Thyroid gland (tissue), 4 donors: ENCODE data around the gene ITPR2. TPM values are rescaled to one million over a fixed set of nuclear protein-coding genes. Genes with fewer than 3 reads are reported as not detected.

Experiments used
- DNase-seq, 2 donors: peaks; one replicate each; pipeline ENCODE4 v3.0.0-alpha.2; 2019
- H3K27ac ChIP-seq, 3 donors: fragments of 200-600 bp; sonication (generic); 1 replicate in 2 of 3; 2 replicates in 1 of 3; pipeline ENCODE4 v1.5.1; 2016 to 2019; ENCODE audit warnings: mild to moderate bottlenecking in 1 of 3, moderate library complexity in 1 of 3
- H3K27me3 ChIP-seq: fragments of 200-600 bp; sonication (generic); one replicate; pipeline ENCODE4 v1.5.1; 2019
- H3K36me3 ChIP-seq, 2 donors: fragments of 200-600 bp; sonication (generic); one replicate each; pipeline ENCODE4 v1.5.1; 2016 to 2019
- H3K4me1 ChIP-seq, 2 donors: fragments of 200-600 bp; sonication (generic); one replicate each; pipeline ENCODE4 v1.5.1; 2017 to 2019
- H3K4me3 ChIP-seq, 3 donors: fragments of 200-600 bp; sonication (generic); replicated peaks in 1 of 3; 1 replicate in 2 of 3; 2 replicates in 1 of 3; pipeline ENCODE4 v1.5.1; 2016; ENCODE audit warnings: mild to moderate bottlenecking in 1 of 3
- H3K9me3 ChIP-seq: fragments of 200-600 bp; sonication (generic); one replicate; pipeline ENCODE4 v1.5.1; 2017
- POLR2A ChIP-seq, 2 donors: fragments of 450-650 bp; IDR thresholded peaks; one replicate each; pipeline ENCODE4 v1.6.1; 2017; ENCODE audit warnings: antibody characterized with exemption in 2 of 2, mild to moderate bottlenecking in 2 of 2, moderate library complexity in 1 of 2
- WGBS, 2 donors: methylation state at CpG; one replicate each; pipeline ENCODE4 v1.1.5; 2017; 5-methylcytosine and 5-hydroxymethylcytosine counted together
- intact Hi-C: fragments of 100-400 bp; cut with DNase I; formaldehyde crosslinking; loops from one replicate; pipeline ENCODE4 v1.15.1; 2023
- total RNA-seq, 4 donors: library from RNA; depleted of rRNA; stranded (reverse); fragments of >200 nt; gene quantifications; one replicate each; pipeline ENCODE4 v1.2.3, GENCODE V29; 2016
- TF ChIP-seq, protein P1 (sequence below), 6 experiments: fragments of 200-600 bp in 3 of 6; fragments of 450-650 bp in 3 of 6; sonication (generic) in 3 of 6; IDR thresholded peaks; one replicate each; pipeline ENCODE4 v1.5.1; 2016 to 2019; ENCODE audit warnings: antibody characterized with exemption in 6 of 6, mild to moderate bottlenecking in 2 of 6, inconsistent platforms in 1 of 6, moderate library complexity in 1 of 6

ITPR2 gene
- total RNA-seq, 4 donors from 2014 or later = 24.4 to 39.7 (median 33.7) TPM

DNA sequence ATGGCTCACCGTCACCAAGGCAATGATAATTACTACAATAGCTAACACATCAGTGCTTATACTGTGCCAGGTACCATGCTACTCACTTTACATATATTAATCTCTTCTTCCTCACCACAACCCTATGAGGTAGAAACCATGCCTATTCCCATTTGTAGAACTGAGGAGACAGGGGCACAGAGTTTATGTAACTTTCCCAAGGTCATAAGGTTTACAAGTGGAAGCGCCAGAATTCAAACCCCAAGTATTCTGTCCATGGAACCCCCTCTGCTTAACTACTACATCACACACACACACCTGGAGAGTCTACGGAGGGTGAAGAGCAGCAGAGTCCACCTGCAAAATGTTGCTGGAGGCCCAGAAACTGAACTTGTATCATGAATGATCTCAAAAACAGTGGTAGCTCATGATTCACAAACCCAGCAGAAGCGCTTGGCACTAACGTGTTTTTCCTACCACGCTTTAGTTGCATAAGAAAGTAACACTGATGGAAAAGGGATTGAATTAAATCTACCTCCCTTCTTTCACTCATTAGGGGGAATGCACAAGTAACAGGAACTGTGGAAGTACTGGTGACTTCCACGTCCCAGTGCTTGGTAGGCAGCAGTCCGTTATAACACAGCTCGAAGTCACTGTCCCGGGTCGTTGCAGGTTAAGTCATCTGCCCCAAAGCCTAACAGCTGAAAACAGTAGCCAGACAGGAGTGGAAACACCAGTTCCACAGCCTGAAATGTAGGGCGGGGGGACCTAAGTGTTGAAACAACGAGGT is 2.0 kb downstream of the ITPR2 start:
- Histone ChIP-seq H3K27ac (no peak overlapping the region), H3K27me3 (no peaks in the 10 kb centered on the region), H3K36me3 (no peaks in the 10 kb centered on the region), H3K4me3 (no peak overlapping the region), H3K4me1 (peaks cover 4 to 5% of the 10 kb centered on the region in 2 donors), H3K9me3 (no peaks in the 10 kb centered on the region)
- intact Hi-C loops = loop anchor here (10.0 kb wide), 1 partner anchor 54 kb away; no protein-coding TSS in a partner anchor
- no peak for DNase-seq
- WGBS, 2 donors = 85 to 88% methylated on average over 13 of the region's 13 CpGs
- TF ChIP-seq, protein P1, sequence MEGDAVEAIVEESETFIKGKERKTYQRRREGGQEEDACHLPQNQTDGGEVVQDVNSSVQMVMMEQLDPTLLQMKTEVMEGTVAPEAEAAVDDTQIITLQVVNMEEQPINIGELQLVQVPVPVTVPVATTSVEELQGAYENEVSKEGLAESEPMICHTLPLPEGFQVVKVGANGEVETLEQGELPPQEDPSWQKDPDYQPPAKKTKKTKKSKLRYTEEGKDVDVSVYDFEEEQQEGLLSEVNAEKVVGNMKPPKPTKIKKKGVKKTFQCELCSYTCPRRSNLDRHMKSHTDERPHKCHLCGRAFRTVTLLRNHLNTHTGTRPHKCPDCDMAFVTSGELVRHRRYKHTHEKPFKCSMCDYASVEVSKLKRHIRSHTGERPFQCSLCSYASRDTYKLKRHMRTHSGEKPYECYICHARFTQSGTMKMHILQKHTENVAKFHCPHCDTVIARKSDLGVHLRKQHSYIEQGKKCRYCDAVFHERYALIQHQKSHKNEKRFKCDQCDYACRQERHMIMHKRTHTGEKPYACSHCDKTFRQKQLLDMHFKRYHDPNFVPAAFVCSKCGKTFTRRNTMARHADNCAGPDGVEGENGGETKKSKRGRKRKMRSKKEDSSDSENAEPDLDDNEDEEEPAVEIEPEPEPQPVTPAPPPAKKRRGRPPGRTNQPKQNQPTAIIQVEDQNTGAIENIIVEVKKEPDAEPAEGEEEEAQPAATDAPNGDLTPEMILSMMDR (IDR thresholded peaks at IDR 0.05) = no peak
- no peak for TF ChIP-seq POLR2A (IDR thresholded peaks at IDR 0.05)

GRCh38 chr12:26830363-26830762 is 2.6 kb downstream of the ITPR2 start:
- H3K27ac ChIP-seq = no peak overlapping the region
- intact Hi-C loops = loop anchor here (10.0 kb wide), 1 partner anchor 54 kb away; no protein-coding TSS in a partner anchor
- no peak overlapping the region for H3K4me3 ChIP-seq
- no peak for TF ChIP-seq POLR2A (IDR thresholded peaks at IDR 0.05)
- TF ChIP-seq, protein P1 (IDR thresholded peaks at IDR 0.05) = no peak
- no peaks in the 10 kb centered on the region for H3K27me3 ChIP-seq
- no peaks in the 10 kb centered on the region for H3K9me3 ChIP-seq
- H3K4me1 ChIP-seq = peaks cover 4 to 5% of the 10 kb centered on the region in 2 donors
- 77 to 85% methylated on average over 1 of the region's 1 CpG for WGBS, 2 donors
- DNase-seq = no peak
- H3K36me3 ChIP-seq = no peaks in the 10 kb centered on the region

DNA sequence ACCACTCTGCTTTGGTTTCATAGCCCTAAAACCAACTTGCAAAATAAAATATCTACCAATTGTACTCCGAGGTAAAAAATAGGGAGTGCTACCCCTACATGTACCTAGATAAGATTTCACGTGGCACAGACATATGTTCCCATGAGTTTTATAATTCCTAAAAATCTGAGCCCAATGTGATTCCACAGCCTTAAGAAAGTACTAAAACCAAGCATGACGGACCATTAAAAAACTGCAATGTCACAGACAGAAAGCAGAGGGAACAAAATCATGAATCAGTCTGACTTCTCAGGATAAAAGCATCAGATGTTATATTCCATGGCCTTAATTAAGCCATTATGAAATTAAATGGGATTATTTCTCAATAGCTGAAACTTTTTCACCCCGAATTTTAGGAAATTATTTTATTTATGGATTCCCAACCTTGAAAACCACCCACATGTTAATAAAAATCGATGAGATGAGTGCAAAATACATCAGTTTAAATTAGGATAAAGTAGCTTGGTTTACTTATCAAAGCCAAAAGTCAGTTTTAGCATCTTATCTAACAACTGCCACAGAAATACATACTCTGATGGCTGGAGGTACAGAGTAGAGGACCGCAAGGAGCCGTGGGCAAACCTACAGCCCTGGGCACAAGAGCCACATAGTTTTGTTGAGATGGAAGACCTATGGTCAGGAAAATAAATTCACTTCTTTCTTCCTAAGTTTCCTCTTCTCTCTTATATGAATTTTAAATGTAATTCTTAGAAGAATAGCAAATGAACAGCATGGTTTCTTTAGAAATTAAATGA is 4.5 kb downstream of the ITPR2 start:
- TF ChIP-seq, protein P1 (IDR thresholded peaks at IDR 0.05) = no peak
- no peak for TF ChIP-seq POLR2A (IDR thresholded peaks at IDR 0.05)
- peaks cover 0 to 4% of the 10 kb centered on the region in 2 donors for H3K4me1 ChIP-seq
- intact Hi-C loops = no loop called here
- DNase-seq = no peak
- no peaks in the 10 kb centered on the region for H3K9me3 ChIP-seq
- H3K27me3 ChIP-seq = no peaks in the 10 kb centered on the region
- H3K27ac ChIP-seq = no peak overlapping the region
- no peaks in the 10 kb centered on the region for H3K36me3 ChIP-seq
- WGBS, 2 donors = 91 to 94% methylated on average over 7 of the region's 7 CpGs
- no peak overlapping the region for H3K4me3 ChIP-seq

DNA sequence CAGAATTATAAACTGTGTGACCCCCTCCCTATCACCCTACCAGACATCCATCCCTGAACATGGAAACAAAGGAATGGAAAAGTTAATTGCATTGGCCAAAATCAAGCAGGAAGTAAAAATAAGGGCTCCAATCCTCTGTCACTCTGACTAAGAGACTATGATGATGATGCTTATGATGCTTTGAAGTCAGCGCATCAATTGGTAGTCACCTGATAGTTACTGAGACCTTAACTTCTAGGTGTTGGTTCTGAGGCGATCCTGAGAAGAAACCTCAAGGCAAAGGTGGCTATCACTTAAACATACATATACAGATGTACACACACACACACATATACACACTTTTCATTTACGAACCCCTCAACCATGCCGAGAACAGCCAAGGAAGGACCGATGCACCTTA is 6.6 kb downstream of the ITPR2 start:
- no peak for TF ChIP-seq POLR2A (IDR thresholded peaks at IDR 0.05)
- TF ChIP-seq, protein P1 (IDR thresholded peaks at IDR 0.05) = no peak
- WGBS, 2 donors = 98 to 100% methylated on average over 5 of the region's 5 CpGs
- intact Hi-C loops = no loop called here
- DNase-seq = no peak
- Histone ChIP-seq H3K36me3 (no peaks in the 10 kb centered on the region), H3K9me3 (no peaks in the 10 kb centered on the region), H3K27me3 (no peaks in the 10 kb centered on the region), H3K4me3 (no peak overlapping the region), H3K27ac (no peak overlapping the region), H3K4me1 (peaks cover 0 to 4% of the 10 kb centered on the region in 2 donors)
